Sciatic nerve (tissue), 2 donors: ENCODE measurements around the gene ZNF367. TPM values are rescaled to one million over a fixed set of nuclear protein-coding genes. Genes with fewer than 3 reads are reported as not detected.
A peak's percentile ranks its signal among the peaks of the same experiment; 100 is the strongest.

Experiments
- ATAC-seq: fragments of 200-7000 bp; cut with Tn5 transposase; one replicate; pipeline ENCODE4 v1.9.1; 2020; ENCODE audit warnings: mild to moderate bottlenecking, moderate library complexity
- DNase-seq: peaks from one replicate; pipeline ENCODE4 v3.0.0-alpha.2; 2020; ENCODE audit warnings: low spot score
- intact Hi-C: fragments of 100-400 bp; cut with DNase I; formaldehyde crosslinking; loops from one replicate; pipeline ENCODE4 v1.14.2; 2022
- total RNA-seq: library from RNA; stranded (reverse); fragmentation: NEBNext Ultra II Directional; extraction: Animal tissue kit (Norgen Biotek cat#: 25700); gene quantifications from one replicate; pipeline ENCODE4 v1.2.1, GENCODE V29; 2021
- donor health status: DM: no; HTN: no; CAD: no.
- donor health status: DM: no; HTN: no; CAD: no.

The ZNF367 gene
- 1.6 TPM for total RNA-seq

GRCh38 chr9:96418083-96418919, at the start of gene ZNF367:
TSS of gene ZNF367 (minus strand) at chr9:96418370. CDS start at chr9:96418032, 338 bp downstream.
- ATAC-seq = peak; percentile 95
- intact Hi-C loops = no loop called here
- DNase-seq = peak; percentile 98

GRCh38 chr9:96467784-96468183, 49.6 kb upstream of the ZNF367 start:
- ATAC-seq (no peak), DNase-seq (no peak)
- intact Hi-C loops = no loop called here

GRCh38 chr9:96464426-96464825, 46.3 kb upstream of the ZNF367 start:
- ATAC-seq (peak; percentile 36), DNase-seq (no peak)
- intact Hi-C loops = no loop called here

GRCh38 chr9:96462541-96462940, 44.4 kb upstream of the ZNF367 start:
- intact Hi-C loops = no loop called here
- DNase-seq = no peak
- no peak for ATAC-seq

GRCh38 chr9:96461336-96461735, 43.2 kb upstream of the ZNF367 start:
- intact Hi-C loops = no loop called here
- DNase-seq (no peak), ATAC-seq (no peak)

- DNase-seq (no peak), ATAC-seq (no peak)
- intact Hi-C loops = no loop called here
Measured at GRCh38 chr9:96460882-96461281, 42.7 kb upstream of the ZNF367 start.

GRCh38 chr9:96460470-96460869, 42.3 kb upstream of the ZNF367 start:
- no peak for DNase-seq
- intact Hi-C loops = no loop called here
- no peak for ATAC-seq

- intact Hi-C loops = no loop called here
- no peak for ATAC-seq
Measured at GRCh38 chr9:96459268-96460007, 41.3 kb upstream of the ZNF367 start.

GRCh38 chr9:96458226-96458625, 40.1 kb upstream of the ZNF367 start:
- DNase-seq = no peak
- ATAC-seq = no peak
- intact Hi-C loops = no loop called here

More at GRCh38 chr9:96459268-96460007, 41.3 kb upstream of the ZNF367 start:
- DNase-seq = no peak

- no peak for ATAC-seq
- intact Hi-C loops = no loop called here
- no peak for DNase-seq
Measured at GRCh38 chr9:96457266-96457665, 39.1 kb upstream of the ZNF367 start.

GRCh38 chr9:96453625-96454024, 35.5 kb upstream of the ZNF367 start:
- no peak for DNase-seq
- ATAC-seq = no peak
- intact Hi-C loops = no loop called here

- DNase-seq (peak; percentile 64), ATAC-seq (no peak)
- intact Hi-C loops = no loop called here
Measured at GRCh38 chr9:96450613-96451528, 32.7 kb upstream of the ZNF367 start.

- intact Hi-C loops = no loop called here
- ATAC-seq (peak; percentile 99), DNase-seq (peak; percentile 98)
Measured at GRCh38 chr9:96449845-96450612, 31.9 kb upstream of the ZNF367 start, which contains the start of gene HABP4. TSS of gene HABP4 (plus strand) at chr9:96450169. CDS start at chr9:96450280, 111 bp downstream.

- ATAC-seq (peak; percentile 54), DNase-seq (no peak)
- intact Hi-C loops = no loop called here
Measured at GRCh38 chr9:96449523-96449844, 31.3 kb upstream of the ZNF367 start.

- intact Hi-C loops = no loop called here
- ATAC-seq (no peak), DNase-seq (no peak)
Measured at GRCh38 chr9:96448546-96449170, 30.5 kb upstream of the ZNF367 start.

GRCh38 chr9:96447406-96447805, 29.2 kb upstream of the ZNF367 start:
- DNase-seq (no peak), ATAC-seq (no peak)
- intact Hi-C loops = no loop called here

GRCh38 chr9:96442491-96442890, 24.3 kb upstream of the ZNF367 start:
- intact Hi-C loops = no loop called here
- no peak for DNase-seq
- ATAC-seq = no peak

- no peak for ATAC-seq
- intact Hi-C loops = no loop called here
Measured at GRCh38 chr9:96441798-96442445, 23.8 kb upstream of the ZNF367 start.

More at GRCh38 chr9:96441798-96442445, 23.8 kb upstream of the ZNF367 start:
- no peak for DNase-seq
